HG03139 (cell line): ENCODE results near the gene BCAS1.

Experiments
- ATAC-seq: cut with Tn5 transposase; IDR thresholded peaks from one replicate; pipeline ENCODE4 v1.9.1; 2021; ENCODE audit not compliant: unreplicated experiment

Gene BCAS1

GRCh38 chr20:53914091-53914780 is 156.2 kb downstream of the BCAS1 start:
- no peak for ATAC-seq

- no peak for ATAC-seq
These were observed 159.1 kb downstream of the BCAS1 start for GRCh38 chr20:53911301-53911700.

GRCh38 chr20:53910351-53911002 is 159.9 kb downstream of the BCAS1 start:
- no peak for ATAC-seq

- no peak for ATAC-seq
These were observed 162.2 kb downstream of the BCAS1 start for GRCh38 chr20:53907968-53908751.

GRCh38 chr20:53905820-53906191 is 164.6 kb downstream of the BCAS1 start:
- no peak for ATAC-seq

- ATAC-seq = no peak
These were observed 165.2 kb downstream of the BCAS1 start for GRCh38 chr20:53905019-53905819.

- no peak for ATAC-seq
These were observed 166.1 kb downstream of the BCAS1 start for GRCh38 chr20:53904261-53904660.

- ATAC-seq = no peak
These were observed 166.8 kb downstream of the BCAS1 start for GRCh38 chr20:53903652-53903987.

GRCh38 chr20:53902968-53903651 is 167.3 kb downstream of the BCAS1 start:
- ATAC-seq = no peak

GRCh38 chr20:53901497-53902096 is 168.8 kb downstream of the BCAS1 start:
- ATAC-seq = no peak

- ATAC-seq = no peak
These were observed 169.3 kb downstream of the BCAS1 start for GRCh38 chr20:53901064-53901463.

- no peak for ATAC-seq
These were observed 169.9 kb downstream of the BCAS1 start for GRCh38 chr20:53900380-53900999.

- peak; percentile 83 for ATAC-seq
These were observed 170.8 kb downstream of the BCAS1 start for GRCh38 chr20:53899351-53900167.

GRCh38 chr20:53898556-53898931 is 171.8 kb downstream of the BCAS1 start:
- ATAC-seq = no peak

GRCh38 chr20:53897884-53898555 is 172.4 kb downstream of the BCAS1 start:
- no peak for ATAC-seq

- no peak for ATAC-seq
These were observed 173.7 kb downstream of the BCAS1 start for GRCh38 chr20:53896647-53897046.

GRCh38 chr20:53896041-53896440 is 174.4 kb downstream of the BCAS1 start:
- no peak for ATAC-seq

GRCh38 chr20:53895385-53895755 is 175.0 kb downstream of the BCAS1 start:
- ATAC-seq = no peak
